GM12878 (cell line): ENCODE measurements around the gene RNPEP. TPM values are rescaled to one million over a fixed set of nuclear protein-coding genes. Genes with fewer than 3 reads are reported as not detected.

Source experiments
- ATAC-seq: fragments of 200-7000 bp; cut with Tn5 transposase; 3 replicates; pipeline ENCODE4 v1.9.1; 2020; ENCODE audit warnings: mild to moderate bottlenecking, moderate library complexity
- BruUV-seq: library from RNA; stranded (reverse); fragments of 400-500 nt; replicated peaks from 2 replicates; lab custom pipeline; 2021; lab: Mats Ljungman, UMichigan
- CTCF ChIA-PET: fragments of 300-600 bp; sonication (Branson Sonifier 250); formaldehyde crosslinking; extraction: SDS; loops from one replicate; lab custom pipeline; 2021; ENCODE audit warnings: inconsistent platforms; lab: Yijun Ruan, JAX
- POLR2A ChIA-PET: fragments of 350-600 bp; formaldehyde crosslinking; extraction: SDS; loops from one replicate; lab custom pipeline; 2021; ENCODE audit warnings: inconsistent platforms; lab: Charles Lee
- RAD21 ChIA-PET: fragments of 300-600 bp; sonication (Branson Sonifier 250); formaldehyde crosslinking; loops from one replicate; lab custom pipeline; 2023; ENCODE audit warnings: antibody characterized with exemption; ENCODE audit not compliant: unreplicated experiment; lab: Charles Lee
- SMC1A ChIA-PET: fragments of 300-600 bp; sonication (Branson Sonifier 250); formaldehyde crosslinking; loops from one replicate; lab custom pipeline; 2023; ENCODE audit not compliant: unreplicated experiment, uncharacterized antibody; lab: Charles Lee
- DNase-seq: peaks from one replicate; pipeline ENCODE4 v3.0.0-alpha.2; 2011; ENCODE audit warnings: low read depth, low spot score
- FAIRE-seq: peaks from 3 replicates; lab custom pipeline; 2011; peaks lifted over from hg19 to GRCh38; lab: Jason Lieb, UNC
- H2AFZ ChIP-seq: 2 replicates; pipeline ENCODE4 v1.6.0; 2011; ENCODE audit warnings: low read depth, low read length, control low read depth; ENCODE audit not compliant: control insufficient read depth
- H3K27ac ChIP-seq: 2 replicates; pipeline ENCODE4 v1.5.1; 2011; ENCODE audit warnings: control low read depth; ENCODE audit not compliant: control insufficient read depth, insufficient read depth
- H3K27me3 ChIP-seq, 2 experiments: replicated peaks in 1 of 2; 2 replicates each; pipeline versions ENCODE4 v1.6.0 to v1.6.1; 2011; ENCODE audit warnings: low read length in 1 of 2; ENCODE audit not compliant: control insufficient read depth in 2 of 2, insufficient read depth in 2 of 2
- H3K36me3 ChIP-seq, 2 experiments: 2 replicates each; pipeline ENCODE4 v1.5.1; 2011; ENCODE audit warnings: low read length in 1 of 2; ENCODE audit not compliant: control insufficient read depth in 2 of 2, insufficient read depth in 2 of 2
- H3K4me1 ChIP-seq: 2 replicates; pipeline ENCODE4 v1.6.1; 2011; ENCODE audit warnings: mild to moderate bottlenecking, low read length, moderate library complexity, mixed read lengths; ENCODE audit not compliant: control insufficient read depth, insufficient read depth
- H3K4me2 ChIP-seq: 2 replicates; pipeline ENCODE4 v1.6.0; 2011; ENCODE audit warnings: control low read depth; ENCODE audit not compliant: control insufficient read depth, insufficient read depth
- H3K4me3 ChIP-seq: fragments of 200-600 bp; sonication (generic); 2 replicates; pipeline ENCODE4 v1.5.1; 2016
- H3K79me2 ChIP-seq: 2 replicates; pipeline ENCODE4 v1.6.0; 2011; ENCODE audit warnings: low read length; ENCODE audit not compliant: control insufficient read depth, insufficient read depth
- H3K9ac ChIP-seq: 2 replicates; pipeline ENCODE4 v1.8.0; 2011; ENCODE audit warnings: low read length, control low read depth, mixed read lengths; ENCODE audit not compliant: control insufficient read depth, insufficient read depth
- H3K9me3 ChIP-seq: replicated peaks from 3 replicates; pipeline ENCODE4 v1.5.1; 2011; ENCODE audit warnings: mild to moderate bottlenecking, low read length; ENCODE audit not compliant: control insufficient read depth, insufficient read depth
- H4K20me1 ChIP-seq: 2 replicates; pipeline ENCODE4 v1.6.0; 2011; ENCODE audit not compliant: control insufficient read depth, insufficient read depth
- JUNB ChIP-seq: IDR thresholded peaks from 2 replicates; pipeline ENCODE4 v1.6.1; 2016; ENCODE audit warnings: antibody characterized with exemption, mild to moderate bottlenecking
- SP1 ChIP-seq: IDR thresholded peaks from one replicate; pipeline ENCODE4 v1.6.1; 2011; ENCODE audit warnings: low read depth, low read length
- WGBS: methylation state at CpG from one replicate; pipeline ENCODE4 v1.1.6; 2016; ENCODE audit warnings: low lambda C conversion rate; ENCODE audit not compliant: insufficient replicate concordance, insufficient coverage; ENCODE audit errors: missing lambda C conversion rate; 5-methylcytosine and 5-hydroxymethylcytosine counted together
- in situ Hi-C: fragments of 300-500 bp; cut with MboI; formaldehyde crosslinking; loops from 9 replicates; pipeline ENCODE4 v1.14.3; 2018; ENCODE audit warnings: mixed read lengths
- intact Hi-C: fragments of 100-400 bp; cut with micrococcal nuclease; formaldehyde crosslinking; loops from one replicate; pipeline ENCODE4 v1.14.2; 2022; ENCODE audit not compliant: unreplicated experiment
- polyA plus RNA-seq, 11 experiments: library from polyadenylated mRNA; depleted of rRNA in 4 of 11; unstranded in 6 of 11; stranded (reverse) in 5 of 11; fragments of >200 nt; fragmentation: Nextera tagmentation in 4 of 11; fragmentation: Illumina TruSeq in 1 of 11; extraction: Ambion mirVana in 4 of 11; extraction: Trizol in 1 of 11; gene quantifications; 1 replicate in 1 of 11; 2 replicates in 10 of 11; pipeline versions ENCODE4 v1.2.1 to v1.2.3, GENCODE V29; 2011 to 2016; ENCODE audit warnings: inconsistent platforms in 2 of 11, missing spikeins in 2 of 11, low read depth in 1 of 11
- total RNA-seq, 4 experiments: library from RNA; depleted of rRNA in 3 of 4; stranded (reverse); fragments of >200 nt in 3 of 4; fragmentation: Illumina TruSeq in 1 of 4; extraction: Trizol in 1 of 4; gene quantifications; 2 replicates each; pipeline versions ENCODE4 v1.2.1 to v1.2.3, GENCODE V29; 2013 to 2021
- TF ChIP-seq, protein P1 (sequence below): fragments of 450-650 bp; IDR thresholded peaks from 2 replicates; pipeline ENCODE4 v1.6.1; 2017; ENCODE audit warnings: mild to moderate bottlenecking

The RNPEP gene
- total and polyA plus RNA-seq, 10 of the 15 experiments (the other 5 are each of a cell fraction or from before 2014, with no cell fraction given): 18.3 to 68.2 (median 44.6) TPM

DNA sequence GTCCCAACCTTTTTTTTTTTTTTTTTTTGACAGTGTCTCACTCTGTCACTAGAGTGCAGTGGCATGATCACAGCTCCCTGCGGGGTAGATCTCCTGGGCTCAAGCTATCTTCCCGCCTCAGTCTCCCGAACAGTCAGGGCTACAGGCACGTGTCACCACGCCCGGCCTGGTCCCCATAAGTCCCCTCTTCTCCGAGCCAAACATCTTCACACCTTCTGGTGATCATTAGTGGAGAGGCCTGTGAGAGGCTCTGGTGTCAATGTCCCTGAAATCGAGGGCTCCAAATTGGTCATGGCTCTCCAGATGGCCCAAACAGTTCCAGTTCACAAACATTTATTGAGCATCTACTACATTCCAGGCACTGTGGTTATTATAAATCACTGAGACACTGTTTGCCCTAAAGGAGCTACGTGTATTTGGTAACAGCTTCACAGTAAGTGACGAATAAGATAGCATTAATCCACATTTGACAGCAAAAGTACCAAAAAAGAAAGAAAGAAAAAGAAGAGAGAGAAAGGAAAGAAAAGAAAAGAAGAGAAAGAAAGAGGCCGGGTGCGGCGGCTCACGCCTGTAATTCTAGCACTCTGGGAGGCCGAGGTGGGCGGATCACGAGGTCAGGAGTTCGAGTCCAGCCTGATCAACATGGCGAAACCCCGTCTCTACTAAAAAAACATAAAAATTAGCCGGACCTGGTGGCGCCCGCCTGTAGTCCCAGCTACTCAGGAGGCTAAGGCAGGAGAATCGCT, 28.0 kb upstream of the RNPEP start:
- Histone ChIP-seq H4K20me1 (no peaks in the 10 kb centered on the region), H3K36me3 (peaks cover 0 to 12% of the 10 kb centered on the region in 2 experiments)
- intact Hi-C loops: loop anchor here (2.0 kb wide), 1 partner anchor 28 kb away; the partner anchor contains the start of gene RNPEP
- CTCF ChIA-PET: interaction anchor here (0.6 to 1.5 kb wide), 8 partner anchors 27 to 181 kb away, joined by 3 to 5 read pairs (median 3); no protein-coding TSS in a partner anchor
- peak; percentile 3 for ATAC-seq
- TF ChIP-seq, protein P1, sequence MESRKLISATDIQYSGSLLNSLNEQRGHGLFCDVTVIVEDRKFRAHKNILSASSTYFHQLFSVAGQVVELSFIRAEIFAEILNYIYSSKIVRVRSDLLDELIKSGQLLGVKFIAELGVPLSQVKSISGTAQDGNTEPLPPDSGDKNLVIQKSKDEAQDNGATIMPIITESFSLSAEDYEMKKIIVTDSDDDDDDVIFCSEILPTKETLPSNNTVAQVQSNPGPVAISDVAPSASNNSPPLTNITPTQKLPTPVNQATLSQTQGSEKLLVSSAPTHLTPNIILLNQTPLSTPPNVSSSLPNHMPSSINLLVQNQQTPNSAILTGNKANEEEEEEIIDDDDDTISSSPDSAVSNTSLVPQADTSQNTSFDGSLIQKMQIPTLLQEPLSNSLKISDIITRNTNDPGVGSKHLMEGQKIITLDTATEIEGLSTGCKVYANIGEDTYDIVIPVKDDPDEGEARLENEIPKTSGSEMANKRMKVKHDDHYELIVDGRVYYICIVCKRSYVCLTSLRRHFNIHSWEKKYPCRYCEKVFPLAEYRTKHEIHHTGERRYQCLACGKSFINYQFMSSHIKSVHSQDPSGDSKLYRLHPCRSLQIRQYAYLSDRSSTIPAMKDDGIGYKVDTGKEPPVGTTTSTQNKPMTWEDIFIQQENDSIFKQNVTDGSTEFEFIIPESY: peak; percentile 26; the same call in 1 of the 2 replicates
- TF ChIP-seq JUNB (no peak), SP1 (no peak)
- TF ChIP-seq, all 136 proteins: peak for 1
- DNase-seq: no peak
- peak overlapping the region; percentile 100 for H3K9ac ChIP-seq
- RAD21 ChIA-PET: interaction anchor here (1.1 kb wide), 1 partner anchor 1014 kb away, joined by 3 read pairs; no protein-coding TSS in a partner anchor
- H3K4me3 ChIP-seq: peak overlapping the region; percentile 91
- TSS peak; percentile 94 for BruUV-seq
- in situ Hi-C loops: no loop called here
- no peaks in the 10 kb centered on the region for H3K9me3 ChIP-seq
- SMC1A ChIA-PET: interaction anchor here (0.6 to 1.7 kb wide), 4 partner anchors 11 to 59 kb away, joined by 3 to 5 read pairs (median 4); no protein-coding TSS in a partner anchor
- H2AFZ ChIP-seq: no peak overlapping the region
- WGBS: 49% methylated on average over 24 of the region's 24 CpGs
- peak overlapping the region; percentile 71 for H3K4me2 ChIP-seq
- peaks cover 26% of the 10 kb centered on the region for H3K79me2 ChIP-seq
- POLR2A ChIA-PET: interaction anchor here (0.6 to 2.1 kb wide), 10 partner anchors 10 to 988 kb away, joined by 3 to 12 read pairs (median 4); no protein-coding TSS in a partner anchor
- no peaks in the 10 kb centered on the region for H3K27me3 ChIP-seq
- no peaks in the 10 kb centered on the region; the same call in 1 of the 2 replicates for H3K4me1 ChIP-seq
- H3K27ac ChIP-seq: peak overlapping the region; percentile 91
- FAIRE-seq: no peak
